ENCODE data around the gene TMEM37.

The TMEM37 gene

GRCh38 chr2:119435953-119436297 lies 4.3 kb downstream of the TMEM37 start:
- Histone ChIP-seq H3K79me2 (ENCODE audit: insufficient read depth, low read length) (no peaks in the 10 kb centered on the region), H2AFZ (ENCODE audit: low read depth, low read length) (no peak overlapping the region), H3K4me2 (ENCODE audit: insufficient read depth, low read length) (no peak overlapping the region), H3K27ac (ENCODE audit: low read length) (no peak overlapping the region), H4K20me1 (ENCODE audit: insufficient read depth, low read length) (no peaks in the 10 kb centered on the region), H3K4me1 (ENCODE audit: insufficient read depth, low read length) (no peaks in the 10 kb centered on the region), H3K36me3 (ENCODE audit: insufficient read depth, low read length) (no peaks in the 10 kb centered on the region), H3K9ac (ENCODE audit: low read depth, low read length) (no peak overlapping the region), H3K27me3 (ENCODE audit: insufficient read depth, low read length, poor library complexity) (peaks cover 7% of the 10 kb centered on the region), H3K4me3 (ENCODE audit: low read depth in 1 of 2, low read length in 2 of 2) (no peak overlapping the region), H3K9me3 (ENCODE audit: insufficient read depth, low read length, severe bottlenecking) (no peaks in the 10 kb centered on the region)
- no peak for DNase-seq
- no peak for ATAC-seq (ENCODE audit: insufficient read depth, low read depth)
- no peak for TF ChIP-seq EZH2 (IDR thresholded peaks at IDR 0.05; ENCODE audit: borderline replicate concordance, low read depth, low read length, severe bottlenecking)
- TF ChIP-seq, protein P1, sequence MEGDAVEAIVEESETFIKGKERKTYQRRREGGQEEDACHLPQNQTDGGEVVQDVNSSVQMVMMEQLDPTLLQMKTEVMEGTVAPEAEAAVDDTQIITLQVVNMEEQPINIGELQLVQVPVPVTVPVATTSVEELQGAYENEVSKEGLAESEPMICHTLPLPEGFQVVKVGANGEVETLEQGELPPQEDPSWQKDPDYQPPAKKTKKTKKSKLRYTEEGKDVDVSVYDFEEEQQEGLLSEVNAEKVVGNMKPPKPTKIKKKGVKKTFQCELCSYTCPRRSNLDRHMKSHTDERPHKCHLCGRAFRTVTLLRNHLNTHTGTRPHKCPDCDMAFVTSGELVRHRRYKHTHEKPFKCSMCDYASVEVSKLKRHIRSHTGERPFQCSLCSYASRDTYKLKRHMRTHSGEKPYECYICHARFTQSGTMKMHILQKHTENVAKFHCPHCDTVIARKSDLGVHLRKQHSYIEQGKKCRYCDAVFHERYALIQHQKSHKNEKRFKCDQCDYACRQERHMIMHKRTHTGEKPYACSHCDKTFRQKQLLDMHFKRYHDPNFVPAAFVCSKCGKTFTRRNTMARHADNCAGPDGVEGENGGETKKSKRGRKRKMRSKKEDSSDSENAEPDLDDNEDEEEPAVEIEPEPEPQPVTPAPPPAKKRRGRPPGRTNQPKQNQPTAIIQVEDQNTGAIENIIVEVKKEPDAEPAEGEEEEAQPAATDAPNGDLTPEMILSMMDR (IDR thresholded peaks at IDR 0.05; ENCODE audit: borderline replicate concordance, extremely low read depth, low read length, poor library complexity, severe bottlenecking): no peak

DNA sequence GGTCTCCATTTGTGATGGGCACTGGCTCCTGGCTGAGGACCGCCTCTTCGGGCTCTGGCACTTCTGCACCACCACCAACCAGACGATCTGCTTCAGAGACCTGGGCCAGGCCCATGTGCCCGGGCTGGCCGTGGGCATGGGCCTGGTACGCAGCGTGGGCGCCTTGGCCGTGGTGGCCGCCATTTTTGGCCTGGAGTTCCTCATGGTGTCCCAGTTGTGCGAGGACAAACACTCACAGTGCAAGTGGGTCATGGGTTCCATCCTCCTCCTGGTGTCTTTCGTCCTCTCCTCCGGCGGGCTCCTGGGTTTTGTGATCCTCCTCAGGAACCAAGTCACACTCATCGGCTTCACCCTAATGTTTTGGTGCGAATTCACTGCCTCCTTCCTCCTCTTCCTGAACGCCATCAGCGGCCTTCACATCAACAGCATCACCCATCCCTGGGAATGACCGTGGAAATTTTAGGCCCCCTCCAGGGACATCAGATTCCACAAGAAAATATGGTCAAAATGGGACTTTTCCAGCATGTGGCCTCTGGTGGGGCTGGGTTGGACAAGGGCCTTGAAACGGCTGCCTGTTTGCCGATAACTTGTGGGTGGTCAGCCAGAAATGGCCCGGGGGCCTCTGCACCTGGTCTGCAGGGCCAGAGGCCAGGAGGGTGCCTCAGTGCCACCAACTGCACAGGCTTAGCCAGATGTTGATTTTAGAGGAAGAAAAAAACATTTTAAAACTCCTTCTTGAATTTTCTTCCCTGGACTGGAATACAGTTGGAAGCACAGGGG lies 5.5 kb downstream of the TMEM37 start:
- H3K4me1 ChIP-seq (ENCODE audit: insufficient read depth, low read length): no peaks in the 10 kb centered on the region
- H3K79me2 ChIP-seq (ENCODE audit: insufficient read depth, low read length): no peaks in the 10 kb centered on the region
- no peak overlapping the region for H3K4me3 ChIP-seq (ENCODE audit: low read depth in 1 of 2, low read length in 2 of 2)
- TF ChIP-seq, protein P1 (IDR thresholded peaks at IDR 0.05; ENCODE audit: borderline replicate concordance, extremely low read depth, low read length, poor library complexity, severe bottlenecking): no peak
- no peak for TF ChIP-seq EZH2 (IDR thresholded peaks at IDR 0.05; ENCODE audit: borderline replicate concordance, low read depth, low read length, severe bottlenecking)
- ATAC-seq (ENCODE audit: insufficient read depth, low read depth) (no peak), DNase-seq (no peak)
- no peak overlapping the region for H3K9ac ChIP-seq (ENCODE audit: low read depth, low read length)
- no peaks in the 10 kb centered on the region for H3K9me3 ChIP-seq (ENCODE audit: insufficient read depth, low read length, severe bottlenecking)
- H3K27ac ChIP-seq (ENCODE audit: low read length): no peak overlapping the region
- peaks cover 7% of the 10 kb centered on the region for H3K27me3 ChIP-seq (ENCODE audit: insufficient read depth, low read length, poor library complexity)
- H3K4me2 ChIP-seq (ENCODE audit: insufficient read depth, low read length): no peak overlapping the region
- H3K36me3 ChIP-seq (ENCODE audit: insufficient read depth, low read length): no peaks in the 10 kb centered on the region
- no peak overlapping the region for H2AFZ ChIP-seq (ENCODE audit: low read depth, low read length)
- no peaks in the 10 kb centered on the region for H4K20me1 ChIP-seq (ENCODE audit: insufficient read depth, low read length)

DNA sequence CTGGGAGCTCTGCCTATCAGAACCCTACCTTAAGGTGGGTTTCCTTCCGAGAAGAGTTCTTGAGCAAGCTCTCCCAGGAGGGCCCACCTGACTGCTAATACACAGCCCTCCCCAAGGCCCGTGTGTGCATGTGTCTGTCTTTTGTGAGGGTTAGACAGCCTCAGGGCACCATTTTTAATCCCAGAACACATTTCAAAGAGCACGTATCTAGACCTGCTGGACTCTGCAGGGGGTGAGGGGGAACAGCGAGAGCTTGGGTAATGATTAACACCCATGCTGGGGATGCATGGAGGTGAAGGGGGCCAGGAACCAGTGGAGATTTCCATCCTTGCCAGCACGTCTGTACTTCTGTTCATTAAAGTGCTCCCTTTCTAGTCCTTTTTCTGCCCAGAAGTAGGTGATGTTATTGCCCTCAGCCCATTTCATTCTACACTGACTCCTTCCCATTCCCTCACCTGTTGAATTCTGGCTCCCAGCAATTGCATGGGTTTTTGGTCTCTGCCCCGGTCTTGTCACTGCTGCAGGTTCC lies 6.5 kb downstream of the TMEM37 start:
- no peaks in the 10 kb centered on the region for H3K36me3 ChIP-seq (ENCODE audit: insufficient read depth, low read length)
- no peaks in the 10 kb centered on the region for H4K20me1 ChIP-seq (ENCODE audit: insufficient read depth, low read length)
- H3K79me2 ChIP-seq (ENCODE audit: insufficient read depth, low read length): no peaks in the 10 kb centered on the region
- H3K27me3 ChIP-seq (ENCODE audit: insufficient read depth, low read length, poor library complexity): peaks cover 7% of the 10 kb centered on the region
- DNase-seq (no peak), ATAC-seq (ENCODE audit: insufficient read depth, low read depth) (no peak)
- no peak overlapping the region for H2AFZ ChIP-seq (ENCODE audit: low read depth, low read length)
- no peaks in the 10 kb centered on the region for H3K9me3 ChIP-seq (ENCODE audit: insufficient read depth, low read length, severe bottlenecking)
- H3K4me1 ChIP-seq (ENCODE audit: insufficient read depth, low read length): no peaks in the 10 kb centered on the region
- no peak overlapping the region for H3K4me3 ChIP-seq (ENCODE audit: low read depth in 1 of 2, low read length in 2 of 2)
- no peak overlapping the region for H3K4me2 ChIP-seq (ENCODE audit: insufficient read depth, low read length)
- TF ChIP-seq EZH2 (IDR thresholded peaks at IDR 0.05; ENCODE audit: borderline replicate concordance, low read depth, low read length, severe bottlenecking): no peak
- TF ChIP-seq, protein P1 (IDR thresholded peaks at IDR 0.05; ENCODE audit: borderline replicate concordance, extremely low read depth, low read length, poor library complexity, severe bottlenecking): no peak
- no peak overlapping the region for H3K9ac ChIP-seq (ENCODE audit: low read depth, low read length)
- no peak overlapping the region for H3K27ac ChIP-seq (ENCODE audit: low read length)

Measured in DND-41 (cell line).